ENCODE results near the gene FARS2. TPM values are rescaled to one million over a fixed set of nuclear protein-coding genes. Genes with fewer than 3 reads are reported as not detected.

FARS2 gene
- total and polyA plus RNA-seq, 9 of the 15 experiments (the other 6 are each of a cell fraction or from before 2014, with no cell fraction given): 16.5 to 62.2 (median 27.0) TPM

DNA sequence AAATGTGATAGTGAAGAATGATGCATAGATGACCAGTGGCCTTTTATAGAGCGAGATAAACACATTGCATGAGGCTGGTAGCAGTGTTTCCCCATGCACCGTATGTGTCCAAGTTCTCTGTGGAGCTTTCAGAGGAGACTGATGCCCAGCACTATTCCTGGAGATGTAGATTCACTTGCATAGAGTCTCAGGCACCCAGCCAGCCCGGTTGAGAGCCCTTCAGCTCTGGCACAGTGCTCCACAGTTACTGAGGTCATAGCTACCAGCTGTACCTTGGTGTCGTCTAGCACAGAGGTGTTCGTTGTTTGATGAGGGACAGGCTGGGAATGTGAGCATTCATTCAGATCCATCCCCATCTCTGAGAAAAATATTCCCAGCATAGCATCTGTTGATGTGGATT, 328.9 kb downstream of the FARS2 start:
- Histone ChIP-seq H3K4me2 (ENCODE audit: insufficient read depth, low read length) (no peak overlapping the region), H3K36me3 (ENCODE audit: control insufficient read depth, insufficient read depth, low read length) (no peaks in the 10 kb centered on the region), H4K20me1 (replicated peaks; ENCODE audit: control insufficient read depth, insufficient read depth, low read length) (peaks cover 18% of the 10 kb centered on the region), H3K9me3 (replicated peaks; ENCODE audit: control insufficient read depth, insufficient read depth, low read depth, low read length) (no peaks in the 10 kb centered on the region; the same call in 1 of the 2 replicates), H3K27ac (ENCODE audit: extremely low read depth, low read depth, low read length) (no peak overlapping the region), H3K27me3 (ENCODE audit: control insufficient read depth in 2 of 2, insufficient read depth in 2 of 2, low read length in 2 of 2) (no peaks in the 10 kb centered on the region; a peak in 1 of 5 replicates), H3K4me1 (replicated peaks in 1 of 2; ENCODE audit: control insufficient read depth in 2 of 2, insufficient read depth in 2 of 2, low read length in 2 of 2) (peaks cover 5 to 9% of the 10 kb centered on the region in 2 experiments; a peak in 3 of 5 replicates), H3K9me1 (ENCODE audit: control insufficient read depth, insufficient read depth, low read length) (no peaks in the 10 kb centered on the region), H3K79me2 (ENCODE audit: control insufficient read depth, insufficient read depth, low read length) (no peaks in the 10 kb centered on the region), H3K9ac (ENCODE audit: insufficient read depth in 1 of 2, low read depth in 2 of 2, low read length in 2 of 2) (no peak overlapping the region), H3K4me3 (no peak overlapping the region), H2AFZ (ENCODE audit: low read depth, low read length) (no peak overlapping the region)
- FAIRE-seq (no peak), DNase-seq (ENCODE audit: extremely low read depth in 1 of 4, low spot score in 3 of 4) (no peak), ATAC-seq (no peak)
- in situ Hi-C loops (cut with MboI) (no loop called here), intact Hi-C loops (cut with micrococcal nuclease) (no loop called here)
- CTCF ChIA-PET (ENCODE audit: low intra/inter-chr PET ratio): no interaction called here
- BruUV-seq (replicated peaks): no TSS peak
- POLR2A ChIA-PET: interaction anchor here (0.6 to 1.1 kb wide), 2 partner anchors 206 to 1433 kb away, joined by 3 to 4 read pairs; no protein-coding TSS in a partner anchor
- WGBS (ENCODE audit: insufficient coverage, low coverage, missing lambda C conversion rate): 39% methylated on average over 5 of the region's 5 CpGs
- TF ChIP-seq SAFB (IDR thresholded peaks at IDR 0.05; ENCODE audit: borderline replicate concordance, low read depth, low read length): no peak
- TF ChIP-seq, protein P1, sequence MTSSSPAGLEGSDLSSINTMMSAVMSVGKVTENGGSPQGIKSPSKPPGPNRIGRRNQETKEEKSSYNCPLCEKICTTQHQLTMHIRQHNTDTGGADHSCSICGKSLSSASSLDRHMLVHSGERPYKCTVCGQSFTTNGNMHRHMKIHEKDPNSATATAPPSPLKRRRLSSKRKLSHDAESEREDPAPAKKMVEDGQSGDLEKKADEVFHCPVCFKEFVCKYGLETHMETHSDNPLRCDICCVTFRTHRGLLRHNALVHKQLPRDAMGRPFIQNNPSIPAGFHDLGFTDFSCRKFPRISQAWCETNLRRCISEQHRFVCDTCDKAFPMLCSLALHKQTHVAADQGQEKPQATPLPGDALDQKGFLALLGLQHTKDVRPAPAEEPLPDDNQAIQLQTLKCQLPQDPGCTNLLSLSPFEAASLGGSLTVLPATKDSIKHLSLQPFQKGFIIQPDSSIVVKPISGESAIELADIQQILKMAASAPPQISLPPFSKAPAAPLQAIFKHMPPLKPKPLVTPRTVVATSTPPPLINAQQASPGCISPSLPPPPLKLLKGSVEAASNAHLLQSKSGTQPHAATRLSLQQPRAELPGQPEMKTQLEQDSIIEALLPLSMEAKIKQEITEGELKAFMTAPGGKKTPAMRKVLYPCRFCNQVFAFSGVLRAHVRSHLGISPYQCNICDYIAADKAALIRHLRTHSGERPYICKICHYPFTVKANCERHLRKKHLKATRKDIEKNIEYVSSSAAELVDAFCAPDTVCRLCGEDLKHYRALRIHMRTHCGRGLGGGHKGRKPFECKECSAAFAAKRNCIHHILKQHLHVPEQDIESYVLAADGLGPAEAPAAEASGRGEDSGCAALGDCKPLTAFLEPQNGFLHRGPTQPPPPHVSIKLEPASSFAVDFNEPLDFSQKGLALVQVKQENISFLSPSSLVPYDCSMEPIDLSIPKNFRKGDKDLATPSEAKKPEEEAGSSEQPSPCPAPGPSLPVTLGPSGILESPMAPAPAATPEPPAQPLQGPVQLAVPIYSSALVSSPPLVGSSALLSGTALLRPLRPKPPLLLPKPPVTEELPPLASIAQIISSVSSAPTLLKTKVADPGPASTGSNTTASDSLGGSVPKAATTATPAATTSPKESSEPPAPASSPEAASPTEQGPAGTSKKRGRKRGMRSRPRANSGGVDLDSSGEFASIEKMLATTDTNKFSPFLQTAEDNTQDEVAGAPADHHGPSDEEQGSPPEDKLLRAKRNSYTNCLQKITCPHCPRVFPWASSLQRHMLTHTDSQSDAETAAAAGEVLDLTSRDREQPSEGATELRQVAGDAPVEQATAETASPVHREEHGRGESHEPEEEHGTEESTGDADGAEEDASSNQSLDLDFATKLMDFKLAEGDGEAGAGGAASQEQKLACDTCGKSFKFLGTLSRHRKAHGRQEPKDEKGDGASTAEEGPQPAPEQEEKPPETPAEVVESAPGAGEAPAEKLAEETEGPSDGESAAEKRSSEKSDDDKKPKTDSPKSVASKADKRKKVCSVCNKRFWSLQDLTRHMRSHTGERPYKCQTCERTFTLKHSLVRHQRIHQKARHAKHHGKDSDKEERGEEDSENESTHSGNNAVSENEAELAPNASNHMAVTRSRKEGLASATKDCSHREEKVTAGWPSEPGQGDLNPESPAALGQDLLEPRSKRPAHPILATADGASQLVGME (CRISPR knock-in tag; IDR thresholded peaks at IDR 0.05): no peak
- no peak for TF ChIP-seq TEAD4 (IDR thresholded peaks at IDR 0.05; ENCODE audit: low read length)
- no peak for TF ChIP-seq TEAD4 (CRISPR knock-in tag; IDR thresholded peaks at IDR 0.05; ENCODE audit: borderline replicate concordance)
- TF ChIP-seq KDM4B (IDR thresholded peaks at IDR 0.05; ENCODE audit: borderline replicate concordance in 2 of 2, low read depth in 1 of 2): no peak
- no peak for TF ChIP-seq U2AF1 (optimal IDR thresholded peaks at IDR 0.05; ENCODE audit: low read depth, low read length)
- no peak for TF ChIP-seq ZNF3 (CRISPR knock-in tag; IDR thresholded peaks at IDR 0.05)
